Stimulated activated CD8-positive, alpha-beta memory T cell treated with anti-CD3 and anti-CD28 coated beads, Interleukin-4, amount 100 ng/mL, for 4 hours (primary cell): ENCODE data around the gene NOTCH1.
A peak's percentile ranks its signal among the peaks of the same experiment; 100 is the strongest.

ENCODE experiments used
- DNase-seq, 2 donors: peaks; one replicate each; pipeline ENCODE4 v3.0.0-alpha.2; 2020; ENCODE audit warnings: low read depth in 2 of 2, low spot score in 1 of 2

NOTCH1 gene

GRCh38 chr9:136545692-136545964 lies 220 bp downstream of the NOTCH1 start:
- DNase-seq = no peak

GRCh38 chr9:136544964-136545691 lies 720 bp downstream of the NOTCH1 start:
- DNase-seq = no peak

DNA sequence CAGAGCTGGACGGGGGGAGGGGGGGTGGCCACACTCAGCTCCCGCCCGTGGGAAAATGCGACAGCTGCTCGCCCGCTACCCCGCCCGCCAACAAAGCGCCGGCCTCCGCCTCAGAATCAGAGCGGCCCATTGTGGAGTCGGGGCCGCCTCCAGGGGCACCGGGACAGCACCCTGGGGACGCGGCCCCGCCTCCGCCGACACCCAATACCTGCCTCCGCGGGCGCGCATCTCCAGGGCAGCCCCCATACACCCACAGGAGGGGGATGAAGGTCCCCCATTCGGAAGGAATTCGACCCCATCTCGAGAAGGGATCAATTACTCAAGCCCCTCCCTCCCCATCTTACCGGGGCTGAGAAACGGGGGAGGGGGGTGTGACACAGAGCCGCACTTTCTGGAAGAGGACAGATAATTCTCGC lies 1.3 kb downstream of the NOTCH1 start:
- DNase-seq = no peak

- no peak for DNase-seq
Observed at GRCh38 chr9:136543830-136544547, 1.9 kb downstream of the NOTCH1 start.

DNA sequence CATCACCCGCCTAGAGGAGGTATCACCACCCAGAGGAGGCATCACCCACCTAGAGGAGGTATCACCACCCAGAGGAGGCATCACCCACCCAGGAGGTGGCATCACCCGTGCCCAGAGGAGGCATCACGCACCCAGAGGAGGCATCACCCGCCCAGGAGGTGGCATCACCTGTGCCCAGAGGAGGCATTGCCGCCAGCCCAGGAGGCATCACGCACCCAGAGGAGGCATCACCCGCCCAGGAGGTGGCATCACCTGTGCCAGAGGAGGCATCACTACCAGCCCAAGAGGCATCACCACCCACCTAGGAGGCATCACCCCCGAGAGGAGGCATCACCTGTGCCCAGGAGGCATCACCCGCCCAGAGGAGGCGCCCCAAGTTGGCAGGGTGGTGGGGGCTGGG lies 2.6 kb downstream of the NOTCH1 start:
- DNase-seq = no peak

- DNase-seq = no peak
Observed at GRCh38 chr9:136542241-136543040, 3.4 kb downstream of the NOTCH1 start.

- no peak for DNase-seq
Observed at GRCh38 chr9:136541709-136542108, 4.1 kb downstream of the NOTCH1 start.

DNA sequence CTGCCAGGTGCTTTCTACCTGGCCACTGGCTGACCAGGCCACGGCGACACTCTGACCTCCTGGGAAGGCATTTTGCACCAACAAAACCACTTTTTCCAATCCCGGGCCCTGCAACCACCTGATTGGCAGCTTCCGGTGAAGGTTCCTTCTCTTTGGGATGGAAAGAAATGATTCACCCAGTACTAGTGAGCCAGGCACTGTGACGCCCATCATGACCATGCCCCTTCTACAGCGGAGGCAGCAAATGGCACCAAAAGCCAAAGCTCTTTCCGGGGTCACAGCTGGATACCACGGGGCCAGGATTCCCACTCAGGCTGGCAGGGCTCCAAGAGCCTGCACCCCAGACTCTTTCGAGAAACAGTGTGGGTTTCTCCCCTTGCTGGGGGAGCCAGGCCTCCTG lies 4.7 kb downstream of the NOTCH1 start:
- no peak for DNase-seq

DNA sequence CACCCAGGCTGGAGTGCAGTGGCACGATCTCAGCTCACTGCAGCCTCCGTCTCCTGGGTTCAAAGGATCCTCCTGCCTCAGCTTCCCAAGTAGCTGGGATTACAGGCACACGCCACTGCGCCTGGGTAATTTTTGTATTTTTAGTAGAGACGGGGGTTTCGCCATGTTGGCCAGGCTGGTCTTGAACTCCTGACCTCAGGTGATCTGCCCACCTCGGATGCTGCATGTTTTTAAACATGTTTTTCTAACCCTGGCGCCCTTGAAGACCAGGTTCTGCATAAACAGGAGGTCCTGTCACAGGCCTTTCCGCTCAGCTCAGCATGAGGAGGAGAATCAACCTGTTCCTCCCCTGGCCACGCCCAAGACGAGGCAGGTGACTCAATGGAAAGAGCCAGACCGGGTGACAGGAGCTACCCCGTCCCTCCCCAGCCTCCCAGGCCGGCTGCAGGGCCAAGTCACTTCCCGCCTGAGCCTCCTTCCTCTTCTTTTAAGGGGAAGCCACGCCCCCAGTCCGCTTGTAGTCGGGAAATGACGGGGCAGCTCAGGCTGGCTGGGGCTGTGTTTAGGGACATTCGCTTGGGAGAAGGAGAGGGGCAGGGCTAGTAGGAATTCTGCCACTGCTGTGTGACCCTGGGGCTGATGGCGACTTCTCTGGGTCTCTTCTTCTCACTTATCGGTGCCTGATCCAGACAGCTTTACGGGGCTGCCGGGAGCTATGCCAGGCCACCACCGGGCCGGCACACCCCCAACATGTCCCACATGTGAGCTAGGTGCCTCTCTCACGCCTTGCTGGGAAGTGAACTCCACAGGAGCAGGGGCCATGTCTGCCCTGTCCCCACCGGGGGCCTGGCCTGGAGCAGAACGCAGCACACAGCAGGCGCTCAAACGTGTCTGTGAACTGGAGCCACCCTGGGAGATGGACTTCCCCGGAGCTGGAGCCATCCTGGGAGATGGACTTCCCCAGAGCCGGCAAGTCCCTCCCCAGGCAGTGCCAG lies 6.1 kb downstream of the NOTCH1 start:
- peak; percentile 75 to 80 for DNase-seq

DNA sequence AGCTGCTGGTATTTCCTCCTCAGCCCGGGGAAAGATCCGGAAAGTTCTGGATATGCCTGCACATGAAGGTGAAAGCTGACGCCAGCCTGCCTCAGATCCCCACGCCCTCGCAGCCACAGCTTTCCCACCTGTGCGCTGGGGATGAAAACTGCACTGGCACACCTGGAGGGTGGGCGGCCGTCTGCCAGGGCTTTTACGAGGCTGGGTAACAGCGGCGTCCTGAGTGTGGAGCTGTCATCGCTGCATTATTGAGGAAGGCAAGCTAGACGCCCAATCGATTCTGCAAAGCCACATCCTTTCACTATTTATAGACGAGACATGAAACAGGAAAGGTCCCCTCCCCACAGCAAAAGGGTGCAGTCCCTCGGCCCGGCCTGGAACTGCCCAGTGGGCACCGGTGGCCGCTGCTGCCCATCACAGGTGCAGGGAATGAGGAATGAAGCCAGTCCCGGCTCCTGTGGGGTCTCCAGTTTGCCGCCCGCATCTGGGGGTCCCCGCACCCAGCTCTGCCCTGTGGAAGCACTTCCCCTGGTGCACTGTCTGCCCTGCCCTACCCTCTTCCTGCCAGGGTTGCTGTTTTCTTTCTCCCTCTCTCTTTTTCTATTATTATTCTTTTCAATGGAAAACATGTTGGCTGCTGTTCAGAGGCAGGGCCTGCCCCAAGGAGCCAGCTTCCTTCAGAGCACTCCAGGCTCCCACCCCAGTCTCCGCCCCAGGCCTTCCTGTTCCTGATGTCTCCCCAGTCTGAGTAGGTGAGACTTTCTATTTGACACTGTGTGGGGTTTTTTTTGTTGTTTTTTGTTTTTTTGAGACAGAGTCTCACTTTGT lies 7.0 kb downstream of the NOTCH1 start:
- no peak for DNase-seq

- DNase-seq = no peak
Observed at GRCh38 chr9:136537896-136538598, 7.8 kb downstream of the NOTCH1 start.

GRCh38 chr9:136537411-136537810 lies 8.4 kb downstream of the NOTCH1 start:
- DNase-seq = no peak

- no peak for DNase-seq
Observed at GRCh38 chr9:136536721-136537241, 9.1 kb downstream of the NOTCH1 start.

GRCh38 chr9:136536051-136536720 lies 9.7 kb downstream of the NOTCH1 start:
- no peak for DNase-seq

DNA sequence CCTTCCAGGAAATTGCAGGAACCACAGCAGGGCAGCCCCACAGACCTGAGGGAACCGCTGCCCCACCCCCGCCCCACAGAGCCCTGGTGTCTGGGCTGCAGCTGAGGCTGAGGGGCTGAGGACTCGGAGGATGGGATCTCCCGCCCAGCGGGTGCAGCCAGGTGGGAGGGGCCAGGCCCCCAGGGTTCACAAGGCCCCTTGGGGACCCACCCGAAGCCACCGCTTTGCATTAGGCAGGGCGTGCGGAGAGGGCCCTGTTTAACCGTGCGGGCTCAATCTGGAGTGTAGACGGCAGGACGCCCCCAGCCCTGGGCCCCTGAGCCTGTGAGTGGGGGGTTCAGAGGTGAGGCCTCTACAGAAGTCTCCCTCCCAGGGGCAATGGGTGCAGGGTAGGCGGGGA lies 10.8 kb downstream of the NOTCH1 start:
- DNase-seq = no peak

DNA sequence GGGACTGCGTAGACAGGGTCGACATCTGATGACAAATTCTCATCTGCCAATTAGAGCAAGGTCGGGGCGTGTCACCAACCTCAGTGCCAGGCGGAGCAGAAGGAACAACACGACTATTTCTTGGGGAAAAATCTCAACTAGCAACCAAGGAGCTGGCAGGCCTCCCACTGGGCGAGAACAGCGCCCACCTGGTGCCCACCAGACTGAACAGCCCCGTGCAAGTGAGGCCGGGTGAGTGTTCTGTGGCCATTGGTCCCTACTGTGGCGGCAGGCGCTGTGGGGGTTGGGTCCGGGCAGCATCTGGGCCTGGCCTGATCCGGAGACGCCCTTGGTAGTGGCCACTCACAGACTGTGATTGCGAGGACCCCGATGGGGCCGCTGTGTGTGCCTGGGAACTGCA lies 11.5 kb downstream of the NOTCH1 start:
- no peak for DNase-seq

DNA sequence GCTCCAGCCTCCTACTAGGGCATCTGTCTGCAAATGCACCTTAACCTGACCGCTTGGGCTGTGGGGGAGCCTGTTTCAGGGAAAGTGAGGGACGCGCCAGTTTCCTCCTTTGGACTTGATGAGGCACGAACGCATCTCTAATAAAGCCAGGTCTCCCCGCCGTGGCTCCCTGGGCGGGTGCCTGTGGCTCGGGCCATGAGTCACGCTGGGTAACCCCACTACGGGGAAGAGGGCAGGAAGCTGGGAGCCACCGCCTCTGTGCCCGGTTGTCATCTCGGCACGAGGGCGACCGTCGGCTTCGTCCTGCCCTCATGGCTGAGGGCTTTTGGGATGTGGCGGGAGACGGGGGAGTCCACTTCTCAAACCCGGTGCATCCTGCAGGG lies 12.1 kb downstream of the NOTCH1 start:
- DNase-seq = peak; percentile 54 to 59
